PFSK-1 (cell line): ENCODE measurements around the gene RPS6KA2.

Experiments used
- FOXP2 ChIP-seq: optimal IDR thresholded peaks from 2 replicates; pipeline ENCODE3; 2011; ENCODE audit warnings: borderline replicate concordance, control low read depth, inconsistent platforms; ENCODE audit not compliant: insufficient read depth; ENCODE audit errors: extremely low read length, extremely low read depth
- POLR2AphosphoS5 ChIP-seq: IDR thresholded peaks from 2 replicates; pipeline ENCODE4 v1.6.1; 2012; ENCODE audit warnings: low read depth, mild to moderate bottlenecking, control low read depth, low read length, moderate library complexity
- SIN3A ChIP-seq: IDR thresholded peaks from 2 replicates; pipeline ENCODE4 v1.6.1; 2012; ENCODE audit warnings: mild to moderate bottlenecking, low read length, moderate library complexity, borderline replicate concordance; ENCODE audit not compliant: insufficient read depth
- TAF1 ChIP-seq: IDR thresholded peaks from 2 replicates; pipeline ENCODE4 v1.6.1; 2012; ENCODE audit warnings: low read length, control low read depth, borderline replicate concordance; ENCODE audit not compliant: insufficient read depth
- TF ChIP-seq, protein P1 (sequence below), 2 experiments: IDR thresholded peaks; 2 replicates each; pipeline versions ENCODE4 v1.6.1 to v1.8.0; 2011 to 2012; ENCODE audit warnings: low read depth in 2 of 2, low read length in 2 of 2, control low read depth in 1 of 2, inconsistent platforms in 1 of 2, mild to moderate bottlenecking in 1 of 2, moderate library complexity in 1 of 2; ENCODE audit not compliant: insufficient read depth in 1 of 2

RPS6KA2 gene

DNA sequence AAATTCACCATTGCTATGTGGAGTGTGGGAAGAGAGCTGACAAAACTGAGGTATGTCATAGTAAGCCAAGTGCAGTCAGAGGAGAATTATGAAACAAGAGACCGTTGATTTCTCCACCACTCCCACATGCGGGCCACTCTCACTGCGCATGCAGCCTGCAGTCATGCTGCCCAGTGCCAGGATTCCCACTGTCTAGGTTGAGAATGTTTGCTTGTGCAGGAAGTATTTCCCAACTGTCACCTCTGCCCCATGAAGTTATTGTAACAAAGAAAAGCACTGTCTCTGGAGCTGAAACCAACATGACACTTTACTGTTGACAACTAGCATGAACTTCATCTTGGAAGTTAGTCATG lies 266.0 kb downstream of the RPS6KA2 start:
- TF ChIP-seq SIN3A (no peak), TAF1 (no peak), POLR2AphosphoS5 (no peak), FOXP2 (no peak)
- TF ChIP-seq, protein P1, sequence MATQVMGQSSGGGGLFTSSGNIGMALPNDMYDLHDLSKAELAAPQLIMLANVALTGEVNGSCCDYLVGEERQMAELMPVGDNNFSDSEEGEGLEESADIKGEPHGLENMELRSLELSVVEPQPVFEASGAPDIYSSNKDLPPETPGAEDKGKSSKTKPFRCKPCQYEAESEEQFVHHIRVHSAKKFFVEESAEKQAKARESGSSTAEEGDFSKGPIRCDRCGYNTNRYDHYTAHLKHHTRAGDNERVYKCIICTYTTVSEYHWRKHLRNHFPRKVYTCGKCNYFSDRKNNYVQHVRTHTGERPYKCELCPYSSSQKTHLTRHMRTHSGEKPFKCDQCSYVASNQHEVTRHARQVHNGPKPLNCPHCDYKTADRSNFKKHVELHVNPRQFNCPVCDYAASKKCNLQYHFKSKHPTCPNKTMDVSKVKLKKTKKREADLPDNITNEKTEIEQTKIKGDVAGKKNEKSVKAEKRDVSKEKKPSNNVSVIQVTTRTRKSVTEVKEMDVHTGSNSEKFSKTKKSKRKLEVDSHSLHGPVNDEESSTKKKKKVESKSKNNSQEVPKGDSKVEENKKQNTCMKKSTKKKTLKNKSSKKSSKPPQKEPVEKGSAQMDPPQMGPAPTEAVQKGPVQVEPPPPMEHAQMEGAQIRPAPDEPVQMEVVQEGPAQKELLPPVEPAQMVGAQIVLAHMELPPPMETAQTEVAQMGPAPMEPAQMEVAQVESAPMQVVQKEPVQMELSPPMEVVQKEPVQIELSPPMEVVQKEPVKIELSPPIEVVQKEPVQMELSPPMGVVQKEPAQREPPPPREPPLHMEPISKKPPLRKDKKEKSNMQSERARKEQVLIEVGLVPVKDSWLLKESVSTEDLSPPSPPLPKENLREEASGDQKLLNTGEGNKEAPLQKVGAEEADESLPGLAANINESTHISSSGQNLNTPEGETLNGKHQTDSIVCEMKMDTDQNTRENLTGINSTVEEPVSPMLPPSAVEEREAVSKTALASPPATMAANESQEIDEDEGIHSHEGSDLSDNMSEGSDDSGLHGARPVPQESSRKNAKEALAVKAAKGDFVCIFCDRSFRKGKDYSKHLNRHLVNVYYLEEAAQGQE (IDR thresholded peaks at IDR 0.05; ENCODE audit: insufficient read depth in 1 of 2, low read depth in 2 of 2, low read length in 2 of 2) = no peak

DNA sequence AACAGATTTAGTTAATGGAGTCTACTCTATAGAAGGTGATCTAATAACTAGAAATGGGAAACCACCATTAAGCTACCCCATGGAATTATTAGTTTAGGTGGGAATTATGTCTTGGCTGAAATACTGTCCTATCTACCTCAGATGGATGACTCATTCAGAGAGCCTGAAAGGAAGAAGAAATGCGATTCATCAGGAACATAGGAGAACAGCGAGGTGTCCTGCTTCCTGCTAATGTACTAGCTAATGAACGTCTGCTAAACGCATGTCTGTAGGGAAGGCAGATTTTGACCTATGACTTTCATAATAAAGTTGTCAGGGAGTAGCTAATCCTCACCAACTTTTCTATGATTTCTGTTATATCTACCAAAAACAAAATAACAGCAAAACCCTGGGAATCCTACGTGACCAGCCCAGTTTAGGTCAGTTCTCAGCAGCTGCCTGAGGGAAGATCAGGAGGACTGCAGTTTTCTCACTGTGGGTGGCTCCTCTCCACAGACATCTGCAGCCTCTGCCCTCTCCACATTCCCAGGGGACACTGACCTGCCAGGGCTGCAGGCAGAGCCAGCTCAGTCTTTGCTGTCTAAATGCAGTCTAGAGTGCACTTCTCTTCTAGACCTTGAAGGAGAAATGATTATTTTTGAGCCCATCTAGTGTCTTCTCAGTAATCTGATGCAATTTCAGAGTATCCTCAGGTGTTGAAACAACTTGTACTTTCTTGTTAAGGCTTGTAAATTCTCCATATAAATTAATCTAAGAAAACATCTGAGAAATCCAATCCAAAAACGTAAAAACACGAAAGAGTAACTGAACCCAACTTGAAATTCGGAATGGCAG lies 266.6 kb downstream of the RPS6KA2 start:
- no peak for TF ChIP-seq POLR2AphosphoS5
- TF ChIP-seq, protein P1 (IDR thresholded peaks at IDR 0.05; ENCODE audit: insufficient read depth in 1 of 2, low read depth in 2 of 2, low read length in 2 of 2) = no peak
- no peak for TF ChIP-seq SIN3A
- TF ChIP-seq TAF1 = no peak
- no peak for TF ChIP-seq FOXP2
